OCI-LY3 (cell line): ENCODE data around the gene PDZK1.

Experiments used
- H2AFZ ChIP-seq: fragments of 200-600, 300-600 bp; shearing (Covaris generic); 2 replicates; pipeline ENCODE4 v1.6.0; 2014; ENCODE audit warnings: antibody characterized with exemption, low read depth, low read length
- H3K27ac ChIP-seq: fragments of 200-600, 300-600 bp; sonication (generic); 2 replicates; pipeline ENCODE4 v1.5.1; 2014; ENCODE audit warnings: mild to moderate bottlenecking, low read length, moderate library complexity, mixed read lengths
- H3K27me3 ChIP-seq: fragments of 200-600, 300-600 bp; sonication (generic); 2 replicates; pipeline ENCODE4 v1.6.1; 2014; ENCODE audit warnings: low read depth, low read length, mixed read lengths
- H3K36me3 ChIP-seq: fragments of 200-600, 300-600 bp; sonication (generic); replicated peaks from 2 replicates; pipeline ENCODE3; 2014; ENCODE audit warnings: low read depth, low read length, mixed read lengths
- H3K4me1 ChIP-seq: fragments of 300-600, 200-600 bp; sonication (generic); 2 replicates; pipeline ENCODE4 v1.6.1; 2014; ENCODE audit warnings: low read length, mixed read lengths
- H3K4me2 ChIP-seq: fragments of 200-600, 300-600 bp; sonication (generic); 2 replicates; pipeline ENCODE4 v1.6.1; 2014; ENCODE audit warnings: low read length, mixed read lengths
- H3K4me3 ChIP-seq: fragments of 300-600, 200-600 bp; sonication (generic); 2 replicates; pipeline ENCODE4 v1.5.1; 2014; ENCODE audit warnings: antibody characterized with exemption, mild to moderate bottlenecking, low read length, moderate library complexity
- H3K79me2 ChIP-seq: fragments of 300-600, 200-600 bp; shearing (Covaris generic); 2 replicates; pipeline ENCODE4 v1.6.1; 2014; ENCODE audit warnings: mild to moderate bottlenecking, low read length, mixed read lengths
- H3K9ac ChIP-seq: fragments of 300-600, 200-600 bp; shearing (Covaris generic); 2 replicates; pipeline ENCODE4 v1.6.0; 2014; ENCODE audit warnings: mild to moderate bottlenecking, low read length, moderate library complexity
- H3K9me3 ChIP-seq: fragments of 200-600, 300-600 bp; shearing (Covaris generic); 2 replicates; pipeline ENCODE4 v1.6.1; 2014; ENCODE audit warnings: low read length, mixed read lengths; ENCODE audit not compliant: insufficient read depth
- H4K20me1 ChIP-seq: fragments of 200-600, 300-600 bp; sonication (generic); 2 replicates; pipeline ENCODE4 v1.6.1; 2016; ENCODE audit warnings: low read length, mixed read lengths; ENCODE audit not compliant: insufficient read depth
- CTCF ChIP-seq: fragments of 200-600, 300-600 bp; sonication (generic); IDR thresholded peaks from 2 replicates; pipeline ENCODE4 v1.5.1; 2014; ENCODE audit warnings: antibody characterized with exemption, low read length, low read depth
- EZH2phosphoT487 ChIP-seq: fragments of 200-600 bp; shearing (Covaris generic); IDR thresholded peaks from 2 replicates; pipeline ENCODE4 v1.6.1; 2018; ENCODE audit warnings: antibody characterized with exemption, mixed run types, low read depth

PDZK1 gene

DNA sequence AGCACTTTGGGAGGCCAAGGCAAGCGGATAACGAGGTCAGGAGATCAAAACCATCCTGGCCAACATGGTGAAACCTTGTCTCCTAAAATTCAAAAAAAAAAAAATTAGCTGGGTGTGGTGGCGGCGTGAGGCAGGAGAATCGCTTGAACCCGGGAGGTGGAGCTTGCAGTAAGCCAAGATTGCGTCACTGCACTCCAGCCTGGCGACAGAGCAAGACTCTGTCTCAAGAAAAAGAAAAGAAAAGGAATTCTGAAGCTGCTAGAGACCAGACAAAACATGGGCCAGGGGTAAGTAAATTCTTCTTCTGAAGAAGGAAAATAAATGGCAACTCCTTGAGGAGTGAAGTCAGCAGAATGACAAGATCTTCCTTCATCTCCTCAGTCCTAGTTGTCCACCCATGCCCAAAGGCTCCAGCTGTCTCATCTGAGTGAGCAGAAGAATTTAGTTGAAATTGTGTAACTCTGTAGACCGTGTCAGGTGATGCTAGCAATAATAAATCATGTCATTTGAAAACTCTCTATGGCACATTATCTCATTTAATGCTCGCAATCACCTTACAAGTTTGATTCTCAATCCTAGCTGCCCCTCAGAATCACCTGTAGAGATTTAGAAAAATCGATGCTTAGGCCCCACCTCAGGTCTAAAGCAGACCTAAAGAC lies 14.3 kb downstream of the PDZK1 start:
- Histone ChIP-seq H3K27ac (no peak overlapping the region), H3K36me3 (no peaks in the 10 kb centered on the region), H3K4me2 (no peak overlapping the region), H2AFZ (no peak overlapping the region), H3K4me3 (no peak overlapping the region), H3K79me2 (no peaks in the 10 kb centered on the region), H3K9ac (no peak overlapping the region), H4K20me1 (no peaks in the 10 kb centered on the region), H3K4me1 (no peaks in the 10 kb centered on the region), H3K27me3 (no peaks in the 10 kb centered on the region), H3K9me3 (no peaks in the 10 kb centered on the region)
- TF ChIP-seq EZH2phosphoT487 (no peak), CTCF (no peak)

DNA sequence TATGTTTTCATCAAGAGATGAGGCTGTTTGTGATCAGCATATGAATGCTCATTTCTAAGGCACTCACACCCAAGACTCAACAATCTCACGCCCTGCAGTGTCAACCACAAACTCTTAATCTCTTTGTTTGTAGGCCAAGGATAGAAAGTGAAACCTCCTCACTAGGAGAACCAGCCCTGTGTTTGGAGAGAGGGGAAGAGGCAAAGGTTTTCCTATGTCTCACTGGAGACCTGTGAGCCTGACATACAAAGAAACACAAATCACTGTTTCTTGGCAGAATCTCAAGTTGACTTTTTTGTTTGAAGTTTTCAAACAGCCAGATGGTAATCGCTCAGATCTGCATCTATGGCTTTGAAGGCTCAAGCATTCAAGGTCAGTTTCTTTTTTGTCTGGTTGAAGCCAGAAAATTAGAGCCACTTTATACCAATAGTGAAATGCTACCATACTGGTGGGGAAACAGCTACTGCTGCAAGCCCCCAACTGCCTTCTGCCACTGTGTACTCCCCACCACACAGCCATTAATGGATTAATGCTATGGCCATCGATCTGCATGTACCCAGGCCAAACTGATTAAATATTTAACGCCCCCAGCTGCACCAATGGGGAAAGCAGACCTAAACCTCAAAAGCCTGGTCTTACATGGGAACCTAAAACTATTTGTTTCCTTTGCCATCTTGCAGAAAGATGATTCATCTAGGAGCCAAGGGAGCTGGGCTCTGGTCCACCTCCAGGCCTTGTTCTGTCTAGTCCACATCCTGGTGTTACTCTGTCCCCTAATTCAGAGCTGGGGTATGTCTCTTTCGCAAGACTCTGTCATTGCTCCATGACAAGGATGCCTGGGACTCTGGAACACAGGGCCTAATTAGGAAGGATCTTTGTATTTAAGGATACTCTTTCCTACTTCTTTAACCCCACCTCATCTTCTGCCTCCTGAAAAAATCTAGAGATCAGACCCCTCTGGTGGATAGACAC lies 16.3 kb downstream of the PDZK1 start:
- Histone ChIP-seq H4K20me1 (no peaks in the 10 kb centered on the region), H3K27me3 (no peaks in the 10 kb centered on the region), H3K27ac (no peak overlapping the region), H3K36me3 (no peaks in the 10 kb centered on the region), H3K4me2 (no peak overlapping the region), H2AFZ (no peak overlapping the region), H3K79me2 (no peaks in the 10 kb centered on the region), H3K9me3 (no peaks in the 10 kb centered on the region), H3K4me3 (no peak overlapping the region), H3K4me1 (no peaks in the 10 kb centered on the region), H3K9ac (no peak overlapping the region)
- TF ChIP-seq EZH2phosphoT487 (no peak), CTCF (no peak)

DNA sequence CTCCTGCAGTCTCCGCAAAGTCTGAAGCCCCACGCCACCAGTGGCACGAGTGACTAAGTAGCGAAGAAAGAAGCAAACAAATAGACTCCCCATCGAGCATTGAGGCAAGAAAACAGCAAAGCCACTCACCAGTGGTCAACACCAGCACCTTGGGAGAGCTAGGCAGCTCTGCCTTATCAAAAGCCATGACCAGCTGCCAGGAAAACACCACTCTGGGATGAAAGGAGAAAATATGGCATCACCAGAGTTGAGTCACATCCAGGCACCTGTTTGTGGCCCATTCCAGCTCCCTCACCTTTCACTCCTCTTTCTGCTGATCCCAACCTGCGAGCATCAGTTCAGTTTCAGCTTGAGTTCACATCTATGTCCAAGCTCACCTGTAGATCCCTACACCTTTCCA lies 17.2 kb downstream of the PDZK1 start:
- H3K36me3 ChIP-seq, result no peaks in the 10 kb centered on the region
- no peaks in the 10 kb centered on the region for H4K20me1 ChIP-seq
- H3K4me1 ChIP-seq, result no peaks in the 10 kb centered on the region
- no peaks in the 10 kb centered on the region for H3K79me2 ChIP-seq
- H3K4me3 ChIP-seq, result no peak overlapping the region
- H3K9me3 ChIP-seq, result no peaks in the 10 kb centered on the region
- no peak overlapping the region for H3K4me2 ChIP-seq
- H3K27me3 ChIP-seq, result no peaks in the 10 kb centered on the region
- no peak overlapping the region for H3K27ac ChIP-seq
- no peak for TF ChIP-seq CTCF
- TF ChIP-seq EZH2phosphoT487, result no peak
- H3K9ac ChIP-seq, result no peak overlapping the region
- H2AFZ ChIP-seq, result no peak overlapping the region

- Histone ChIP-seq H4K20me1 (no peaks in the 10 kb centered on the region), H3K4me3 (no peak overlapping the region), H3K4me1 (no peaks in the 10 kb centered on the region), H3K27me3 (no peaks in the 10 kb centered on the region), H3K4me2 (no peak overlapping the region), H3K79me2 (no peaks in the 10 kb centered on the region), H3K36me3 (no peaks in the 10 kb centered on the region), H3K9ac (no peak overlapping the region), H3K9me3 (no peaks in the 10 kb centered on the region), H2AFZ (no peak overlapping the region), H3K27ac (no peak overlapping the region)
- TF ChIP-seq EZH2phosphoT487 (no peak), CTCF (no peak)
These were observed 18.2 kb downstream of the PDZK1 start for GRCh38 chr1:145688924-145689323.
